Suprapubic skin (tissue), 4 donors: ENCODE results near the gene RIMBP2. TPM values are rescaled to one million over a fixed set of nuclear protein-coding genes. Genes with fewer than 3 reads are reported as not detected.

ENCODE experiments used
- DNase-seq, 2 donors: peaks; one replicate each; pipeline ENCODE4 v3.0.0-alpha.2; 2019; ENCODE audit warnings: low spot score in 2 of 2
- H3K27ac ChIP-seq: fragments of 200-600 bp; sonication (generic); one replicate; pipeline ENCODE4 v1.5.1; 2019
- H3K27me3 ChIP-seq: fragments of 200-600 bp; sonication (generic); one replicate; pipeline ENCODE4 v1.5.1; 2019
- H3K36me3 ChIP-seq: fragments of 200-600 bp; sonication (generic); one replicate; pipeline ENCODE4 v1.5.1; 2019
- H3K4me1 ChIP-seq: fragments of 200-600 bp; sonication (generic); one replicate; pipeline ENCODE4 v1.5.1; 2019
- H3K4me3 ChIP-seq: fragments of 200-600 bp; sonication (generic); one replicate; pipeline ENCODE4 v1.5.1; 2019; ENCODE audit warnings: mild to moderate bottlenecking
- H3K9me3 ChIP-seq: fragments of 200-600 bp; sonication (generic); one replicate; pipeline ENCODE4 v1.5.1; 2019
- CTCF ChIP-seq, 2 donors: fragments of 200-600 bp in 1 of 2; fragments of 450-650 bp in 1 of 2; sonication (generic) in 1 of 2; IDR thresholded peaks; one replicate each; pipeline ENCODE4 v1.5.1; 2016 to 2019; ENCODE audit warnings: antibody characterized with exemption in 2 of 2, mild to moderate bottlenecking in 1 of 2, moderate library complexity in 1 of 2
- EP300 ChIP-seq: sonication (generic); formaldehyde crosslinking; IDR thresholded peaks from one replicate; pipeline ENCODE4 v1.6.1; 2017; ENCODE audit warnings: antibody characterized with exemption
- POLR2A ChIP-seq, 2 donors: fragments of 450-650 bp; IDR thresholded peaks; one replicate each; pipeline ENCODE4 v1.6.1; 2017; ENCODE audit warnings: antibody characterized with exemption in 2 of 2, mild to moderate bottlenecking in 2 of 2, moderate library complexity in 2 of 2
- POLR2AphosphoS5 ChIP-seq, 3 donors: sonication (generic); formaldehyde crosslinking; IDR thresholded peaks; one replicate each; pipeline ENCODE4 v1.6.1; 2017; ENCODE audit warnings: antibody characterized with exemption in 3 of 3
- WGBS: methylation state at CpG from one replicate; pipeline ENCODE4 v1.1.5; 2018; 5-methylcytosine and 5-hydroxymethylcytosine counted together
- total RNA-seq, 4 donors: library from RNA; depleted of rRNA; stranded (reverse); fragments of >200 nt; gene quantifications; one replicate each; pipeline ENCODE4 v1.1.0, GENCODE V29; 2016

Gene RIMBP2
- total RNA-seq, 4 donors from 2014 or later: 2.1 to 21.8 (median 3.0) TPM

- no peak for TF ChIP-seq CTCF (IDR thresholded peaks at IDR 0.05)
- no peak for TF ChIP-seq POLR2A (IDR thresholded peaks at IDR 0.05)
- no peak for TF ChIP-seq EP300
- no peak for TF ChIP-seq POLR2AphosphoS5 (IDR thresholded peaks at IDR 0.05)
- 85% methylated on average over 4 of the region's 4 CpGs for WGBS
Observed at GRCh38 chr12:130420071-130420470, 296.0 kb downstream of the RIMBP2 start.

DNA sequence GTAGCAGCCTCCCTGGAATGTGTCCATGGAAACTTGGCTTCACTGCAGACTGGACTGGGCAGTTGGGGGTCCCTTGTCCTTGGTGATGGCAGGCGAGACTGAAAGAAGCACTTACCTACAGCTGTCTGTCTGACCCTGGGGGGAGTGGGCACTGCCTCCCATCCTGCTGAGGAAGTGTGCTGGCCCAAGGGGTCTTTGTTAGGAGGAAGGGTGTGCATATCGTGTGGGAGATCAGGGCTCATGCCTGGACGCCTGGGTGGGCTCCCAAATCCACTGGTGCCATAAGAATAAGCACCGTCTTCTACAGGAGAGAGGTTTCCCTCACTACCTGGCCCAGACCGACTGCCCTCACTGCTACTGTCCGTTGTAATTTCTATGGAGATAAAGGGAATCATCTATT, 297.0 kb downstream of the RIMBP2 start:
- Histone ChIP-seq H3K9me3 (no peaks in the 10 kb centered on the region), H3K27ac (no peak overlapping the region), H3K4me3 (no peak overlapping the region), H3K36me3 (no peaks in the 10 kb centered on the region), H3K27me3 (no peaks in the 10 kb centered on the region), H3K4me1 (no peaks in the 10 kb centered on the region)
- TF ChIP-seq CTCF (IDR thresholded peaks at IDR 0.05) (no peak), EP300 (no peak), POLR2A (IDR thresholded peaks at IDR 0.05) (no peak), POLR2AphosphoS5 (IDR thresholded peaks at IDR 0.05) (no peak)
- WGBS: 65% methylated on average over 6 of the region's 6 CpGs
- DNase-seq: no peak

More at GRCh38 chr12:130420071-130420470, 296.0 kb downstream of the RIMBP2 start:
- Histone ChIP-seq H3K27me3 (no peaks in the 10 kb centered on the region), H3K27ac (no peak overlapping the region), H3K36me3 (no peaks in the 10 kb centered on the region), H3K4me1 (no peaks in the 10 kb centered on the region), H3K9me3 (no peaks in the 10 kb centered on the region), H3K4me3 (no peak overlapping the region)
- DNase-seq: no peak

DNA sequence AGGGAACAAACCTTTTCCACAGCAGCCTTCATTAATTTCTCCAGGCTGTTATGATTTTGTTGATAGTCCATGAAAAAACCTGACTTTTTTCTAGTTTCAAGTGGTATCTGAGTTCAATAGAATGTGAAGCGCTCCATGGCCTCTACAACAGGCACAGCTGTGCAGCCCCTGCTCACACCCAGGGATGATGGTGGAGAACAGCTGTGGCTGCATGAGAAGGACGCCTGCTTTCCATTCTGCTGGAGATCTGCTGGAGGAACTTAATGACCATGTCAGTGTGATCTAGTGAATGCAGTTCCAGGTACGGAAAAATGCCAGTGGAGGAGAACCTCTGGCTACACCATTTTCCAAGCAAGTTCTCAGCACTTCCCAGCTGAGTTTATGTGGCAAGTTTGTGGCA, 297.8 kb downstream of the RIMBP2 start:
- H3K27me3 ChIP-seq: no peaks in the 10 kb centered on the region
- no peak for DNase-seq
- TF ChIP-seq POLR2A (IDR thresholded peaks at IDR 0.05): no peak
- no peak for TF ChIP-seq EP300
- no peak for TF ChIP-seq POLR2AphosphoS5 (IDR thresholded peaks at IDR 0.05)
- TF ChIP-seq CTCF (IDR thresholded peaks at IDR 0.05): no peak
- H3K27ac ChIP-seq: no peak overlapping the region
- H3K9me3 ChIP-seq: no peaks in the 10 kb centered on the region
- WGBS: 88% methylated on average over 3 of the region's 3 CpGs
- H3K4me1 ChIP-seq: no peaks in the 10 kb centered on the region
- H3K4me3 ChIP-seq: no peak overlapping the region
- H3K36me3 ChIP-seq: no peaks in the 10 kb centered on the region

DNA sequence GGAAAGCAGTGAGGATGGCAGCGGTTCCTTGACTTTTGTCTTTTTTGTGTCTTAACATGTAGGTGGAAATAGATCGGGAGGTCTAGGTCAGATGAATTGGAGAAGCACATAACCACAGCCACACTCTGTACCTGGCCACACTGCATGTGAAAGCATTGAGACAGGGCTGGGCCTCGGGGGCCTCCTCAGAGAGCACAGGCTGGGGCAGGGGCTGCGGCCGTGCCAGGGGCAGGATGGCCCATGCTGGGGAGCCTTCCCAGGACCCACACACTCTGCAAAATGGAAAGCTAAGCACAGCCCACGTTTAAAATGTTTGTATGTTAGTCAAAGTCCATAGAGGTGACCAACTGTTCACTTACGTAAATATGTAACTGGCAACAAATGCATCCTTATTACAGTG, 301.7 kb downstream of the RIMBP2 start:
- Histone ChIP-seq H3K4me3 (no peak overlapping the region), H3K27me3 (no peaks in the 10 kb centered on the region), H3K4me1 (no peaks in the 10 kb centered on the region), H3K27ac (no peak overlapping the region), H3K9me3 (no peaks in the 10 kb centered on the region), H3K36me3 (no peaks in the 10 kb centered on the region)
- no peak for DNase-seq
- 98% methylated on average over 7 of the region's 7 CpGs for WGBS
- TF ChIP-seq POLR2AphosphoS5 (IDR thresholded peaks at IDR 0.05) (no peak), POLR2A (IDR thresholded peaks at IDR 0.05) (no peak), EP300 (no peak), CTCF (IDR thresholded peaks at IDR 0.05) (no peak)

GRCh38 chr12:130413909-130414308, 302.2 kb downstream of the RIMBP2 start:
- WGBS: 96% methylated on average over 17 of the region's 18 CpGs
- Histone ChIP-seq H3K36me3 (no peaks in the 10 kb centered on the region), H3K4me3 (no peak overlapping the region), H3K4me1 (no peaks in the 10 kb centered on the region), H3K27ac (no peak overlapping the region), H3K9me3 (no peaks in the 10 kb centered on the region), H3K27me3 (no peaks in the 10 kb centered on the region)
- no peak for DNase-seq
- TF ChIP-seq POLR2AphosphoS5 (IDR thresholded peaks at IDR 0.05) (no peak), CTCF (IDR thresholded peaks at IDR 0.05) (no peak), POLR2A (IDR thresholded peaks at IDR 0.05) (no peak), EP300 (no peak)
